SK-N-SH treated with all-trans-retinoic acid at 6 μM for 48 hours (cell line): ENCODE results near the gene GRK3.
A peak's percentile ranks its signal among the peaks of the same experiment; 100 is the strongest.

Experiments
- ATAC-seq: fragments of 200-7000 bp; cut with Tn5 transposase; 3 replicates; pipeline ENCODE4 v1.9.1; 2020; ENCODE audit warnings: mild to moderate bottlenecking, moderate library complexity
- ARNTL ChIP-seq: fragments of 450-650 bp; formaldehyde crosslinking; IDR thresholded peaks from 2 replicates; pipeline ENCODE4 v1.5.0; 2020; ENCODE audit warnings: low read depth, mild to moderate bottlenecking, moderate library complexity, borderline replicate concordance
- BACH2 ChIP-seq: fragments of 250-450 bp; sonication (Bioruptor Pico); IDR thresholded peaks from 2 replicates; pipeline ENCODE4 v1.9.0; 2021; ENCODE audit warnings: mild to moderate bottlenecking, borderline replicate concordance
- CREB5 ChIP-seq: fragments of 250-450 bp; sonication (Bioruptor Pico); IDR thresholded peaks from 2 replicates; pipeline ENCODE4 v1.5.1; 2020; ENCODE audit warnings: low read depth, mild to moderate bottlenecking, moderate library complexity
- CSDC2 ChIP-seq: fragments of 250-450 bp; sonication (Bioruptor Pico); IDR thresholded peaks from 2 replicates; pipeline ENCODE4 v1.5.0; 2020; ENCODE audit warnings: mild to moderate bottlenecking, moderate library complexity
- CSRNP3 ChIP-seq: fragments of 250-450 bp; sonication (Bioruptor Pico); IDR thresholded peaks from 2 replicates; pipeline ENCODE4 v1.5.1; 2021; ENCODE audit warnings: mild to moderate bottlenecking, moderate library complexity
- ESRRG ChIP-seq: fragments of 250-450 bp; sonication (Bioruptor Pico); IDR thresholded peaks from 2 replicates; pipeline ENCODE4 v1.6.1; 2021; ENCODE audit warnings: mild to moderate bottlenecking
- GLIS3 ChIP-seq: fragments of 250-450 bp; sonication (Bioruptor Pico); IDR thresholded peaks from 2 replicates; pipeline ENCODE4 v1.5.0; 2020; ENCODE audit warnings: mild to moderate bottlenecking, moderate library complexity
- ISL1 ChIP-seq: fragments of 250-450 bp; sonication (Bioruptor Pico); IDR thresholded peaks from 2 replicates; pipeline ENCODE4 v2.1.2; 2022; ENCODE audit warnings: mild to moderate bottlenecking, moderate library complexity
- OSR1 ChIP-seq: fragments of 250-450 bp; sonication (Bioruptor Pico); IDR thresholded peaks from 2 replicates; pipeline ENCODE4 v1.8.0; 2022; ENCODE audit warnings: moderate library complexity, mild to moderate bottlenecking, inconsistent platforms
- POU6F1 ChIP-seq: fragments of 250-450 bp; sonication (Bioruptor Pico); IDR thresholded peaks from 2 replicates; pipeline ENCODE4 v1.8.0; 2021; ENCODE audit warnings: low read depth, mild to moderate bottlenecking, moderate library complexity, borderline replicate concordance
- PPARA ChIP-seq: fragments of 250-450 bp; sonication (Bioruptor Pico); IDR thresholded peaks from 2 replicates; pipeline ENCODE4 v1.5.0; 2020; ENCODE audit warnings: mild to moderate bottlenecking, borderline replicate concordance
- RARB ChIP-seq: fragments of 250-450 bp; sonication (Bioruptor Pico); IDR thresholded peaks from 2 replicates; pipeline ENCODE4 v1.8.0; 2021; ENCODE audit warnings: mild to moderate bottlenecking, moderate library complexity
- SNAI2 ChIP-seq: fragments of 250-450 bp; sonication (Bioruptor Pico); IDR thresholded peaks from 2 replicates; pipeline ENCODE4 v1.5.0; 2020; ENCODE audit warnings: mild to moderate bottlenecking, moderate library complexity
- TCF4 ChIP-seq: fragments of 250-450 bp; sonication (Bioruptor Pico); IDR thresholded peaks from 2 replicates; pipeline ENCODE4 v1.8.0; 2021; ENCODE audit warnings: mild to moderate bottlenecking, moderate library complexity, borderline replicate concordance
- TSHZ2 ChIP-seq: fragments of 250-450 bp; sonication (Bioruptor Pico); IDR thresholded peaks from 2 replicates; pipeline ENCODE4 v1.5.0; 2020; ENCODE audit warnings: mild to moderate bottlenecking, moderate library complexity
- ZFP3 ChIP-seq: fragments of 250-450 bp; sonication (Bioruptor Pico); IDR thresholded peaks from 2 replicates; pipeline ENCODE4 v1.5.0; 2020; ENCODE audit warnings: mild to moderate bottlenecking, moderate library complexity
- ZFP30 ChIP-seq: fragments of 450-650 bp; formaldehyde crosslinking; IDR thresholded peaks from 2 replicates; pipeline ENCODE4 v1.5.0; 2022; ENCODE audit warnings: mild to moderate bottlenecking, moderate library complexity
- ZNF70 ChIP-seq: fragments of 450-650 bp; formaldehyde crosslinking; IDR thresholded peaks from 2 replicates; pipeline ENCODE4 v1.5.0; 2020; ENCODE audit warnings: mild to moderate bottlenecking, moderate library complexity
- ZNF8 ChIP-seq: fragments of 450-650 bp; formaldehyde crosslinking; IDR thresholded peaks from 2 replicates; pipeline ENCODE4 v1.5.0; 2020; ENCODE audit warnings: mild to moderate bottlenecking, moderate library complexity

The GRK3 gene

GRCh38 chr22:25548866-25549464 is 15.5 kb upstream of the GRK3 start:
- TF ChIP-seq ZFP3 (CRISPR knock-in tag) (no peak), CSRNP3 (no peak)
- TF ChIP-seq, all 23 proteins: peak for 0
- ATAC-seq = no peak

GRCh38 chr22:25551396-25551795 is 13.1 kb upstream of the GRK3 start:
- no peak for ATAC-seq
- TF ChIP-seq CSDC2 (CRISPR knock-in tag) (no peak), ARNTL (CRISPR knock-in tag) (no peak), SNAI2 (CRISPR knock-in tag) (no peak), ZNF70 (CRISPR knock-in tag) (no peak), BACH2 (CRISPR knock-in tag) (no peak), ZNF8 (CRISPR knock-in tag) (no peak), RARB (no peak), CSRNP3 (no peak), OSR1 (no peak), POU6F1 (CRISPR knock-in tag) (no peak), CREB5 (no peak), PPARA (CRISPR knock-in tag) (no peak), GLIS3 (CRISPR knock-in tag) (no peak), ESRRG (CRISPR knock-in tag) (no peak), ZFP30 (CRISPR knock-in tag) (no peak), TSHZ2 (CRISPR knock-in tag) (no peak)

- TF ChIP-seq TCF4 (CRISPR knock-in tag) (0 out of 2 replicates have a peak, but pooled peaks have one; percentile 36), CSRNP3 (peak; percentile 55; the same call in 1 of the 2 replicates), ZFP3 (CRISPR knock-in tag) (peak; percentile 82), CREB5 (peak; percentile 85), ISL1 (CRISPR knock-in tag) (peak; percentile 93)
- peak; percentile 84 for ATAC-seq
Observed at GRCh38 chr22:25552405-25552804, 12.1 kb upstream of the GRK3 start.
